Immature natural killer cell (primary cell): ENCODE results near the gene SMIM20. TPM values are rescaled to one million over a fixed set of nuclear protein-coding genes. Genes with fewer than 3 reads are reported as not detected.
"Not testable (repeated sequence)": the region's sequence is repeated elsewhere in the genome, so short reads cannot be mapped to it uniquely, and the experiment has no call there.

ENCODE experiments used
- DNase-seq, 3 donors: peaks; one replicate each; pipeline ENCODE4 v3.0.0; 2022; ENCODE audit warnings: mixed read lengths in 1 of 3
- H3K27ac Mint-ChIP-seq, 6 donors: one replicate each; pipeline ENCODE4 v1.8.0; 2020; ENCODE audit warnings: mixed read lengths in 6 of 6, mild to moderate bottlenecking in 5 of 6, inconsistent platforms in 4 of 6, moderate library complexity in 3 of 6
- H3K27me3 Mint-ChIP-seq, 3 donors: one replicate each; pipeline ENCODE4 v1.8.0; 2020 to 2021; ENCODE audit warnings: low read depth in 3 of 3, mild to moderate bottlenecking in 3 of 3, mixed read lengths in 3 of 3, moderate library complexity in 3 of 3, inconsistent platforms in 1 of 3
- H3K36me3 Mint-ChIP-seq, 3 donors: one replicate each; pipeline ENCODE4 v1.8.0; 2020; ENCODE audit warnings: mixed read lengths in 3 of 3, inconsistent platforms in 2 of 3, mild to moderate bottlenecking in 2 of 3
- H3K4me1 Mint-ChIP-seq, 2 donors: one replicate each; pipeline ENCODE4 v1.8.0; 2020; ENCODE audit warnings: inconsistent platforms in 2 of 2, mild to moderate bottlenecking in 2 of 2, mixed read lengths in 2 of 2, moderate library complexity in 1 of 2
- H3K4me3 Mint-ChIP-seq, 5 donors: one replicate each; pipeline ENCODE4 v1.8.0; 2020; ENCODE audit warnings: mild to moderate bottlenecking in 5 of 5, mixed read lengths in 5 of 5, inconsistent platforms in 3 of 5, moderate library complexity in 3 of 5
- H3K9me3 Mint-ChIP-seq, 6 donors: one replicate each; pipeline ENCODE4 v1.8.0; 2020; ENCODE audit warnings: mild to moderate bottlenecking in 6 of 6, mixed read lengths in 6 of 6, inconsistent platforms in 4 of 6, moderate library complexity in 3 of 6
- polyA plus RNA-seq, 3 donors: library from polyadenylated mRNA; unstranded; fragments of 300-500 nt; fragmentation: Illumina TruSeq; gene quantifications; one replicate each; pipeline ENCODE4 v1.2.3, GENCODE V29; 2021

Gene SMIM20
- 10 to 100 TPM; 34.8 to 51.6 (median 36.9) TPM for polyA plus RNA-seq

GRCh38 chr4:25913851-25914669 lies at the start of gene SMIM20:
TSS of gene SMIM20 (plus strand) at chr4:25914220. CDS start at chr4:25914314, 94 bp downstream.
- Mint-ChIP-seq H3K4me3 (peak within 1 kb of the TSS; percentile 96 to 99 (median 98)), H3K27me3 (peaks cover 4 to 23% (median 12%) of the 10 kb centered on the region in 3 donors), H3K27ac (peak within 1 kb of the TSS; percentile 96 to 98 (median 97)), H3K4me1 (peaks cover 17 to 30% of the 10 kb centered on the region in 2 donors), H3K36me3 (no peaks in the 10 kb centered on the region), H3K9me3 (peaks cover 0 to 2% (median 0%) of the 10 kb centered on the region in 6 donors)
- peak; percentile 89 to 92 (median 92) for DNase-seq

DNA sequence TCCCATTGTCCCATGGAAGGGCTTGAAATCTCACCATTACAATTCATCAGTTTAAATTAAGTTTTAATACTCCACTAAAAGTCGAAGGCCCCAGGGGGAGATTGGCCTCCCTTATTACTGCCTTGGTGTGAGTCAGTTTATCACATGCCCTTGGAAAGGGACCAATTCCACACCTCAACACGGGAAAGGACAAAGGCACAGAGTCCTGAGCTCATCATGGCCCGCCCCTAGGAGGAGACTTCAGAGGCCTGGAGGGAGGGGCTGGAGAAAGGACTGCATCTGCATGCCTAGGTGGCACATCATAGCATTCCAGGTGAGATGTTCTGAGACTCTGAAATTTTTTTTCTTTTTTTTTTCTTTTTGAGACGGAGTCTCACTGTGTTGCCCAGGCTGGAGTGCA lies 48.4 kb upstream of the SMIM20 start:
- H3K27me3 Mint-ChIP-seq: peaks cover 4 to 9% (median 4%) of the 10 kb centered on the region in 3 donors
- no peaks in the 10 kb centered on the region for H3K36me3 Mint-ChIP-seq
- H3K27ac Mint-ChIP-seq: no peak overlapping the region
- no peaks in the 10 kb centered on the region for H3K9me3 Mint-ChIP-seq
- H3K4me1 Mint-ChIP-seq: peaks cover 16 to 17% of the 10 kb centered on the region in 2 donors
- DNase-seq: no peak
- H3K4me3 Mint-ChIP-seq: peak overlapping the region in 2 of 5 donors; percentile 38 to 86

DNA sequence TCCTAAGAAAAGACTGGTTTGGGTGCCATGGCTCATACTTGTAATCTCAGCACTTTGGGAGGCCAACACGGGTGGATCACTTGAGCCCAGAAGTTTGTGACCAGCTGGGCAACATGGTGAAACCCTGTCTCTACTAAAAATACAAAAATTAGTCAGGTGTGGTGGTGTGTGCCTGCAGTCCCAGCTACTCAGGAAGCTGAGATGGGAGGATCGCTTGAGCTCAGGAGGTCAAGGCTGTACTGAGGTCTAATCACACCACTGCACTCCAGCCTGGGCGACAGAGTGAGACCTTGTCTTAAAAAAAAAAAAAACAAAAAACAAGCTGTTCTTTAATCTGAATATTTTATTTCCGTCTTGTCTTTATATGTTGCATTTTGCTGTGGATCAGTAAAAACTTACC lies 47.6 kb upstream of the SMIM20 start:
- not testable (repeated sequence) for H3K4me3 Mint-ChIP-seq, H3K27ac Mint-ChIP-seq, H3K36me3 Mint-ChIP-seq, H3K27me3 Mint-ChIP-seq, H3K9me3 Mint-ChIP-seq, DNase-seq, H3K4me1 Mint-ChIP-seq

DNA sequence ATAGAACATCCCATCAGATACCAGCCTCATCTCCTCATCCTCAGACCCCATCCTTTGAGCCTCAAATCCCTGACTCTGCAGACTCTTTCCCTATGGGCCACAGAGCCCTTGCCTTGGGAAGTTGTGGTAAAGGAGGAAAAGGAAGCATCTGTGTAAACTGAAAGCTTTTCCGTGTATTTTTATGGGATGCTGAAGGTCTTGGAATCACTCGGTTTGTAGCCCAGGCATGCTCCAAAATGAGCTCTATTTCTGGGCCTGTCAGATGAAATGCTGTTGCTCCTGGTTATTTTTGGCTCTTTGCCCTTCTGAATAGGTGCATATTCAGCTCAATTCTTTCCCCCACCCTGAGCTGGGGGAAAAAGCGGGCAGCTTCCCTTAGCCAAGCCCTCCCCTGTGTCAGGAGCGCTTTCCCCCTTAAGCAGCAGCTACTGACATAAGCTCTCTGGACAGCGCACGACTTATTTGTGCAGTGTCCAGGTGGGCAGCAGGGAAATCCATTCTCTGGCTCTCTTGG lies 46.2 kb upstream of the SMIM20 start:
- Mint-ChIP-seq H3K9me3 (no peaks in the 10 kb centered on the region), H3K36me3 (no peaks in the 10 kb centered on the region), H3K4me3 (no peak overlapping the region), H3K4me1 (no peaks in the 10 kb centered on the region), H3K27ac (no peak overlapping the region), H3K27me3 (peaks cover 0 to 2% (median 2%) of the 10 kb centered on the region in 3 donors)
- no peak for DNase-seq

DNA sequence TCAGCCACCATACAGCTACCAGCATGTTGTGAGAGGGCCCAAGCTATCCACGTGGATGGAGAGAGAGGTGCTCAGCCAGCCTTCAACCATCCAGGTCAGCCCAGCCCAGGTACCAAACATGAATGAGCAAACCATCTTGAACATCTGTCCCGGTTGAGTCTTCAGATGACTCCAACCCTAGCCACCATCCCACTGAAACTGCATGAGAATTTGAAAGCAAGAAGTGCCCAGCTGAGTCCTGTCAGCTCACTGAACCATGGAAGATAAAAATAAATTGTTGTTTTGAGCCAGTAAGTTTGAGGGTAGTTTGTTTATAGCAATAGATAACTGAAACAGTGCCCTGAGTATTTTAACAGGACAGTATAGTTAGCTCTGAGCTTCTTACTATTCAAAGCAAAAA lies 43.9 kb upstream of the SMIM20 start:
- Mint-ChIP-seq H3K4me1 (no peaks in the 10 kb centered on the region), H3K4me3 (no peak overlapping the region)

DNA sequence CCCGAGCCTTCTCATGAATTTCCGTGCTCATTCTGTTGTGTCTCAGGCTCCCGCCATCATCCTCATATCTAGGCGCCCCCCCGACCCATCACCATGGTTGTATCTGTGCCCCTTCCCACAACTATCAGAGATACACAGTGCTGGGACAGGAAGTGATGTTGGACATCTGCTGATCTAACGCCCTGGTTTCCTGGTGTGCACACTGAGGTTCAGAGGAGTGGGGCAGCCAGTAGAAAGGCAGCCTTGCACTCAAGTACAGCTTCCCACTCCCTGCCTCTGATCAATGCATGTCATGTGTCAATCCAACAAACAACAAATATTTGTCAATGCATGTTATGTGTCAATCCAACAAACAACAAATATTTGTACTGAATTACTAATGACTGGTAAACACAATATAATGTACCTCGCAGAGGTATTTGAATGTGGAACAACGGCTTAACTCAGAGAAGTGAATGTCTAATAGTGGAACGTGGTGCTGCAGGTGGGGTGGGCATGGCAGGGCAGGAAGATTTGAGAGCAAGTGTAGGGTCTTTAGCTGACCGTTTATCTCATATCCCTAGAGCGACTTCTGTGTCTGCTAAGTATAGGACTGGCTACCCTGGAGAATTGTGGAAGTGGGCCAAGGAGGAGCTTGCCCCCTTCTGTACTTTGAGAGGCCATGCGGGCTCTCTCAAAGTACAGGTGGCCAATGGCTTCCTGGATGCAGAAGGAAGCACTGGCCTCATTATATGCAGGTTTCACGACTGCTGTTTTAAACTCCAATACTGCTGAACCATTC lies 41.0 kb upstream of the SMIM20 start:
- Mint-ChIP-seq H3K4me1 (no peaks in the 10 kb centered on the region), H3K27me3 (peaks cover 0 to 4% (median 0%) of the 10 kb centered on the region in 3 donors), H3K4me3 (no peak overlapping the region), H3K36me3 (no peaks in the 10 kb centered on the region), H3K9me3 (peaks cover 0 to 3% (median 0%) of the 10 kb centered on the region in 6 donors), H3K27ac (peak overlapping the region in 1 of 6 donors; percentile 41)
- DNase-seq: no peak

More for the DNA sequence above, 43.9 kb upstream of the SMIM20 start:
- no peaks in the 10 kb centered on the region for H3K36me3 Mint-ChIP-seq
- peaks cover 0 to 2% (median 0%) of the 10 kb centered on the region in 3 donors for H3K27me3 Mint-ChIP-seq
- no peak overlapping the region for H3K27ac Mint-ChIP-seq
- no peaks in the 10 kb centered on the region for H3K9me3 Mint-ChIP-seq
- no peak for DNase-seq

DNA sequence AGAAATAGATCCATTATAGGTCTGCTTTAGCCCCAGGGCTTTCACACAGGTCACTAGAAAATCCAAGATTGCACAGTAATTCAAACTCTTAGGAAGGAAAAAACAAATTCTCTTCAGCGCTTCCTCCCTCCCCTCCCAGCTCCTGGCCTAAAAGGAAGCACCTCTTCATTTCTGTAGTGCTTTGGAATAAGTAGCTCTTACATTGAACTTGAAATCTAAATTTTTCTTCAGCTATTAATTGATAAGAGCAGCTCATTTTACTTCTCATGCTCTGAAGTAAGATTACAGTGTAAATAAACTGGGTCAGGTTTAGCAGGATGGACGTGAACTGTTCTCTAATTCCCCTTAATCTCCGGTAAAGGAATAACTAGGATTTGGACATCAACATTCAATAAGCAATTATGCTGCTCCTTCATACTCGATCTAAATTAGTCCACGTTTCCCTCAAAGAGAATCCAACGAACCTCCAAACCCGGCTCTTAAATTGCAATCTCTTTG lies 40.3 kb upstream of the SMIM20 start:
- no peak for DNase-seq
- no peak overlapping the region for H3K4me3 Mint-ChIP-seq
- no peak overlapping the region for H3K27ac Mint-ChIP-seq

DNA sequence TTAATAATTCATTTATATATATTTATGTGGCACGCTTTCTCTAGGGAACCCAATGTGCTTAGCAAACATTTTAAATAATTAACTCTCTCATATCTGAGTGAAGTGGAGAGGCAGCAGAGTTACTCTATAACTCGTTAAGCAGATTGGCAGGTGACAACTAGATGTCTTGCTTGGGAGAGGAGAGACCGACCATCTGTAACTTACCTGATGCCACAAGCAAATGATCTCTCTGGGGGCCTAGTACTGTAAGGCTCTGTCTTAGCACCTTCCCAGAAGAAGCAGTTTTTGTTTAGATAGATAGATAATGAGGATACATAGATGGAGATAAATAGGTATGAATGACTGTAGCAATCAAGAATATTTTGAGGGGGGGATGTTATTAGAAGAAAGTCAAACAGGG lies 39.4 kb upstream of the SMIM20 start:
- Mint-ChIP-seq H3K9me3 (peaks cover 0 to 3% (median 0%) of the 10 kb centered on the region in 6 donors), H3K4me3 (no peak overlapping the region), H3K27ac (no peak overlapping the region), H3K27me3 (peaks cover 0 to 6% (median 0%) of the 10 kb centered on the region in 3 donors), H3K4me1 (no peaks in the 10 kb centered on the region), H3K36me3 (no peaks in the 10 kb centered on the region)
- no peak for DNase-seq

More for the DNA sequence above, 40.3 kb upstream of the SMIM20 start:
- H3K36me3 Mint-ChIP-seq: no peaks in the 10 kb centered on the region
- no peaks in the 10 kb centered on the region for H3K4me1 Mint-ChIP-seq
- peaks cover 0 to 4% (median 0%) of the 10 kb centered on the region in 3 donors for H3K27me3 Mint-ChIP-seq
- peaks cover 0 to 3% (median 0%) of the 10 kb centered on the region in 6 donors for H3K9me3 Mint-ChIP-seq

GRCh38 chr4:25875281-25875745 lies 38.7 kb upstream of the SMIM20 start:
- no peak overlapping the region for H3K27ac Mint-ChIP-seq

GRCh38 chr4:25878676-25879075 lies 35.3 kb upstream of the SMIM20 start:
- Mint-ChIP-seq H3K36me3 (no peaks in the 10 kb centered on the region), H3K27me3 (peaks cover 2 to 12% (median 4%) of the 10 kb centered on the region in 3 donors), H3K4me1 (no peaks in the 10 kb centered on the region), H3K9me3 (peaks cover 0 to 3% (median 0%) of the 10 kb centered on the region in 6 donors), H3K27ac (no peak overlapping the region), H3K4me3 (no peak overlapping the region)
- no peak for DNase-seq

More at GRCh38 chr4:25875281-25875745, 38.7 kb upstream of the SMIM20 start:
- H3K36me3 Mint-ChIP-seq: no peaks in the 10 kb centered on the region
- no peaks in the 10 kb centered on the region for H3K4me1 Mint-ChIP-seq
- no peak overlapping the region for H3K4me3 Mint-ChIP-seq
- DNase-seq: no peak
- H3K9me3 Mint-ChIP-seq: peaks cover 0 to 3% (median 0%) of the 10 kb centered on the region in 6 donors
- H3K27me3 Mint-ChIP-seq: peaks cover 0 to 7% (median under 1%) of the 10 kb centered on the region in 3 donors

DNA sequence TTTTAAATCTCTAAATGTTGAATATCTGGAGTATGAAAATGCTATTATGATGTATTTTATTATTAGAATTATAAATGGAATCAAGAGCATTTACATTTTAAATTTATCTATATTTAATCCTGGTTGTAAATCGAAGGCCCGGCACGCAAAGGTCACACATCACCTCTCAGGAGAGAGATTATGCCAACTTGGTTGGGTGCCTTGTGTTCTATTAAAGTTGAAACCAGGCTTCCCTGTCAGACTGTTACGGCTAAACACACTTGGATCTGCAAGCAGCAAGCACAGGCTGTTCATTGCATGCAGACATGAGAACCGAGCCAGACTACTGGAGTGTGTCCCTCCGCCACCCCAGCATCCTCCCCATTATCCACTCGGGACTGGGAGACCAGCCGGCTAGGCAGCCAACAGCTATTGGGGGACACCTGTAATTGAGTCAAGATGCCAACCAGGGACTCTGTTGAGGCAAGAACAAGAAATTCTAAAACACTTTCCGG lies 34.9 kb upstream of the SMIM20 start:
- no peak overlapping the region for H3K27ac Mint-ChIP-seq
- H3K4me3 Mint-ChIP-seq: no peak overlapping the region
- H3K4me1 Mint-ChIP-seq: no peaks in the 10 kb centered on the region
- no peak for DNase-seq
- H3K36me3 Mint-ChIP-seq: no peaks in the 10 kb centered on the region
- peaks cover 0 to 3% (median 0%) of the 10 kb centered on the region in 6 donors for H3K9me3 Mint-ChIP-seq
- peaks cover 3 to 14% (median 4%) of the 10 kb centered on the region in 3 donors for H3K27me3 Mint-ChIP-seq

GRCh38 chr4:25879587-25879986 lies 34.4 kb upstream of the SMIM20 start:
- H3K4me1 Mint-ChIP-seq: no peaks in the 10 kb centered on the region
- no peaks in the 10 kb centered on the region for H3K36me3 Mint-ChIP-seq
- no peak overlapping the region for H3K27ac Mint-ChIP-seq
- no peak overlapping the region for H3K4me3 Mint-ChIP-seq
- H3K27me3 Mint-ChIP-seq: peaks cover 4 to 17% (median 4%) of the 10 kb centered on the region in 3 donors
- H3K9me3 Mint-ChIP-seq: peaks cover 0 to 3% (median 0%) of the 10 kb centered on the region in 6 donors
- DNase-seq: no peak

GRCh38 chr4:25879991-25880651 lies 33.9 kb upstream of the SMIM20 start:
- DNase-seq: no peak
- H3K27ac Mint-ChIP-seq: no peak overlapping the region
- H3K4me3 Mint-ChIP-seq: no peak overlapping the region
- peaks cover 4 to 15% (median 4%) of the 10 kb centered on the region in 3 donors for H3K27me3 Mint-ChIP-seq
- H3K36me3 Mint-ChIP-seq: no peaks in the 10 kb centered on the region
- H3K4me1 Mint-ChIP-seq: no peaks in the 10 kb centered on the region
- peaks cover 0 to 3% (median 0%) of the 10 kb centered on the region in 6 donors for H3K9me3 Mint-ChIP-seq
